IPS DF 6.9 (cell line): ENCODE results near the gene CDH15.

Source experiments
- DNase-seq: peaks from one replicate; pipeline ENCODE4 v3.0.0-alpha.2; 2013; ENCODE audit warnings: low read depth, low spot score
- H3K27ac ChIP-seq: one replicate; pipeline ENCODE4 v1.5.1; 2013; ENCODE audit warnings: low read length, control low read depth
- H3K27me3 ChIP-seq: 2 replicates; pipeline ENCODE4 v1.6.1; 2013; ENCODE audit warnings: mild to moderate bottlenecking, low read length; ENCODE audit not compliant: control insufficient read depth, insufficient read depth
- H3K36me3 ChIP-seq: 2 replicates; pipeline ENCODE4 v1.6.1; 2013; ENCODE audit warnings: low read length; ENCODE audit not compliant: control insufficient read depth, insufficient read depth
- H3K4me1 ChIP-seq: 2 replicates; pipeline ENCODE4 v1.6.1; 2013; ENCODE audit warnings: low read length; ENCODE audit not compliant: control insufficient read depth, insufficient read depth
- H3K4me3 ChIP-seq: 2 replicates; pipeline ENCODE4 v1.5.1; 2013; ENCODE audit warnings: mild to moderate bottlenecking, low read length
- H3K9me3 ChIP-seq: 2 replicates; pipeline ENCODE4 v1.6.1; 2013; ENCODE audit warnings: low read length, inconsistent platforms; ENCODE audit not compliant: control insufficient read depth, insufficient read depth
- WGBS: extraction: QIAGEN DNeasy Blood & Tissue Kit; methylation state at CpG from one replicate; pipeline ENCODE4 v1.1.7; 2013; ENCODE audit warnings: mixed read lengths, missing lambda C conversion rate; ENCODE audit not compliant: insufficient read length, insufficient coverage; 5-methylcytosine and 5-hydroxymethylcytosine counted together

The CDH15 gene

GRCh38 chr16:89134269-89134668 lies 37.3 kb upstream of the CDH15 start:
- H3K4me1 ChIP-seq, result no peaks in the 10 kb centered on the region
- no peak overlapping the region for H3K27ac ChIP-seq
- DNase-seq, result no peak
- no CpG with 5 or more reads among the region's 20 CpGs for WGBS
- peaks cover 5% of the 10 kb centered on the region for H3K36me3 ChIP-seq
- H3K9me3 ChIP-seq, result no peaks in the 10 kb centered on the region
- no peak overlapping the region for H3K4me3 ChIP-seq
- no peaks in the 10 kb centered on the region for H3K27me3 ChIP-seq

GRCh38 chr16:89135166-89135565 lies 36.4 kb upstream of the CDH15 start:
- H3K27ac ChIP-seq, result no peak overlapping the region
- H3K36me3 ChIP-seq, result peaks cover 5% of the 10 kb centered on the region
- H3K9me3 ChIP-seq, result no peaks in the 10 kb centered on the region
- no peaks in the 10 kb centered on the region for H3K27me3 ChIP-seq
- no CpG with 5 or more reads among the region's 11 CpGs for WGBS
- H3K4me3 ChIP-seq, result no peak overlapping the region
- DNase-seq, result no peak
- no peaks in the 10 kb centered on the region for H3K4me1 ChIP-seq

- DNase-seq, result no peak
- Histone ChIP-seq H3K27ac (no peak overlapping the region), H3K4me3 (no peak overlapping the region), H3K36me3 (peaks cover 5% of the 10 kb centered on the region), H3K4me1 (no peaks in the 10 kb centered on the region), H3K9me3 (no peaks in the 10 kb centered on the region), H3K27me3 (no peaks in the 10 kb centered on the region)
- WGBS, result no CpG with 5 or more reads among the region's 35 CpGs
Observed at GRCh38 chr16:89135971-89136765, 35.4 kb upstream of the CDH15 start.

- no peak overlapping the region for H3K27ac ChIP-seq
- DNase-seq, result no peak
- no peaks in the 10 kb centered on the region for H3K4me1 ChIP-seq
- no peaks in the 10 kb centered on the region for H3K9me3 ChIP-seq
- WGBS, result no CpG with 5 or more reads among the region's 17 CpGs
- H3K4me3 ChIP-seq, result no peak overlapping the region
- H3K36me3 ChIP-seq, result peaks cover 5% of the 10 kb centered on the region
- no peaks in the 10 kb centered on the region for H3K27me3 ChIP-seq
Observed at GRCh38 chr16:89136931-89137330, 34.6 kb upstream of the CDH15 start.

GRCh38 chr16:89137666-89138512 lies 33.7 kb upstream of the CDH15 start:
- Histone ChIP-seq H3K27me3 (no peaks in the 10 kb centered on the region), H3K4me1 (no peaks in the 10 kb centered on the region), H3K9me3 (no peaks in the 10 kb centered on the region), H3K36me3 (peaks cover 5% of the 10 kb centered on the region), H3K27ac (no peak overlapping the region), H3K4me3 (no peak overlapping the region)
- WGBS, result no CpG with 5 or more reads among the region's 24 CpGs
- DNase-seq, result no peak

- H3K27ac ChIP-seq, result no peak overlapping the region
- H3K9me3 ChIP-seq, result no peaks in the 10 kb centered on the region
- DNase-seq, result no peak
- no CpG with 5 or more reads among the region's 7 CpGs for WGBS
- no peak overlapping the region for H3K4me3 ChIP-seq
- no peaks in the 10 kb centered on the region for H3K4me1 ChIP-seq
- H3K27me3 ChIP-seq, result no peaks in the 10 kb centered on the region
- peaks cover 3% of the 10 kb centered on the region; the same call in 1 of the 2 replicates for H3K36me3 ChIP-seq
Observed at GRCh38 chr16:89138513-89138795, 33.1 kb upstream of the CDH15 start.

GRCh38 chr16:89138843-89139520 lies 32.6 kb upstream of the CDH15 start:
- Histone ChIP-seq H3K27ac (no peak overlapping the region), H3K36me3 (no peaks in the 10 kb centered on the region), H3K27me3 (no peaks in the 10 kb centered on the region), H3K9me3 (no peaks in the 10 kb centered on the region), H3K4me3 (no peak overlapping the region), H3K4me1 (no peaks in the 10 kb centered on the region)
- WGBS, result no CpG with 5 or more reads among the region's 30 CpGs
- DNase-seq, result no peak

GRCh38 chr16:89139907-89140361 lies 31.6 kb upstream of the CDH15 start:
- Histone ChIP-seq H3K36me3 (no peaks in the 10 kb centered on the region), H3K9me3 (no peaks in the 10 kb centered on the region), H3K4me3 (no peak overlapping the region), H3K27me3 (no peaks in the 10 kb centered on the region), H3K4me1 (no peaks in the 10 kb centered on the region), H3K27ac (no peak overlapping the region)
- no CpG with 5 or more reads among the region's 12 CpGs for WGBS
- no peak for DNase-seq

- no CpG with 5 or more reads among the region's 13 CpGs for WGBS
- H3K27me3 ChIP-seq, result no peaks in the 10 kb centered on the region
- no peaks in the 10 kb centered on the region for H3K9me3 ChIP-seq
- no peak overlapping the region for H3K4me3 ChIP-seq
- no peaks in the 10 kb centered on the region for H3K4me1 ChIP-seq
- no peak overlapping the region for H3K27ac ChIP-seq
- no peak for DNase-seq
- H3K36me3 ChIP-seq, result no peaks in the 10 kb centered on the region
Observed at GRCh38 chr16:89140401-89140800, 31.1 kb upstream of the CDH15 start.

- no peaks in the 10 kb centered on the region for H3K4me1 ChIP-seq
- H3K9me3 ChIP-seq, result no peaks in the 10 kb centered on the region
- no peak overlapping the region for H3K4me3 ChIP-seq
- H3K27me3 ChIP-seq, result no peaks in the 10 kb centered on the region
- no peak overlapping the region for H3K27ac ChIP-seq
- no CpG with 5 or more reads among the region's 31 CpGs for WGBS
- no peak for DNase-seq
- peaks cover 3% of the 10 kb centered on the region for H3K36me3 ChIP-seq
Observed at GRCh38 chr16:89140981-89141883, 30.3 kb upstream of the CDH15 start.
